ENCODE results near the gene RNF130. TPM values are rescaled to one million over a fixed set of nuclear protein-coding genes. Genes with fewer than 3 reads are reported as not detected.
"Not testable (repeated sequence)": the region's sequence is repeated elsewhere in the genome, so short reads cannot be mapped to it uniquely, and the experiment has no call there.

RNF130 gene
- total RNA-seq, 2 donors from 2014 or later: 83.9 to 151 TPM

DNA sequence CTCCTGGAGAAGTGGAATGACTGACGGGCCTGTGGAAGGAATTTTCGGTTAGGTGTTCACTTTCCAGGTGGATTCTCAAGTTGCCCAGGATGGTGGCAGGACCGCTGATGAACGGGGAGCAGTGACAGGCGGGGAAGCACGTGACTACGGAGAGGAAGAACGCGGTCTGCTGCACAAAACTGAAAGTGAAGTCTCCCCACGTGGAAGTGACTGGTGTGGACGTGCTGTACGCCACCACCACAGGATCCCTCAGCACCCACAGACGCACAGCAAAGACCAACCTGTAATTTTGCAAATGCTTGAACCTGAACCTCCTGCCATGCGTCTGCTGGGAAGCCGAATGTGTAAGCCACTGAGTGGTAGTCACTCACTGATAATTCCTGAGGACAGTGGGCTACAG is 51.4 kb downstream of the RNF130 start:
- no peak for ATAC-seq (ENCODE audit: insufficient number of reproducible peaks, low FRiP score, low read depth)

DNA sequence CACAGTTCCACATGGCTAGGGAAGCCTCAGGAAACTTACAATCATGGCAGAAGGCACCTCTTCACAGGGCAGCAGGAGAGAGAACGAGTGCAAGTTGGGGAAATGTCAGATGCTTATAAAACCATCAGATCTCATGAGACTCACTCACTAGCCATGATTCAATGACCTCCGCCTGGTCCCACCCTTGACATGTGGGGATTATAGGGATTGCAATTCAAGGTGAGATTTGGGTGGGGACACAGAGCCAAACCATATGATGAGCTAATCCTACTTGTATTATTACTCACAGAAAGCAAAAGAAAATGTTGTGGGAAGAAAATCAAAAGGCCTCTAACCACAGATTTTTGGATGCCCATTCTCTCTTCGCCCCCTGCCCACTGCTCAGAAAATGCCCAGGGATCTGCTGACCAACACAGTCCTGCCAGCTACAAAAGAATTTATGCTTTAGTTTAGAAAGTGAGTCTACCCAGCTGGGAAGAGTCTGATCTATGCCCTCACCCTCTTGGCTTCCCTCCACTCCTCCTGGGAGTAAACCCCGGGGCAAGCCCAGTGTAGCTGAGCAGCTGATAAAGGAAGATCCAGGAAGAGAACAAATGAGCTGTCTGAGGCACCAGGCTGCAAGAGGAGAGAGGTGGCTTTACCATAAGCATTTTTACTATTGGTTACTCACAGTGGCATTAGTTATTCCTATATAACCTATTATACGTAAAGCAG is 53.1 kb downstream of the RNF130 start:
- Histone ChIP-seq H3K27ac (no peak overlapping the region), H3K4me1 (ENCODE audit: control insufficient read depth in 1 of 2, low read depth in 2 of 2) (no peaks in the 10 kb centered on the region), H3K27me3 (replicated peaks; ENCODE audit: insufficient read depth) (no peaks in the 10 kb centered on the region), H3K36me3 (peaks cover 4% of the 10 kb centered on the region), H3K4me3 (no peak overlapping the region), H3K9me3 (no peaks in the 10 kb centered on the region)
- DNase-seq (ENCODE audit: low spot score) (no peak), ATAC-seq (ENCODE audit: insufficient number of reproducible peaks, low FRiP score, low read depth) (no peak)
- no peak for TF ChIP-seq CTCF (IDR thresholded peaks at IDR 0.05)

More for the DNA sequence above, 51.4 kb downstream of the RNF130 start:
- H3K27ac ChIP-seq: no peak overlapping the region
- DNase-seq (ENCODE audit: low spot score): no peak
- H3K4me3 ChIP-seq: no peak overlapping the region
- no peak for TF ChIP-seq CTCF (IDR thresholded peaks at IDR 0.05)
- no peaks in the 10 kb centered on the region for H3K9me3 ChIP-seq
- no peaks in the 10 kb centered on the region for H3K27me3 ChIP-seq (replicated peaks; ENCODE audit: insufficient read depth)
- H3K4me1 ChIP-seq (ENCODE audit: control insufficient read depth in 1 of 2, low read depth in 2 of 2): no peaks in the 10 kb centered on the region
- H3K36me3 ChIP-seq: peaks cover 4% of the 10 kb centered on the region

DNA sequence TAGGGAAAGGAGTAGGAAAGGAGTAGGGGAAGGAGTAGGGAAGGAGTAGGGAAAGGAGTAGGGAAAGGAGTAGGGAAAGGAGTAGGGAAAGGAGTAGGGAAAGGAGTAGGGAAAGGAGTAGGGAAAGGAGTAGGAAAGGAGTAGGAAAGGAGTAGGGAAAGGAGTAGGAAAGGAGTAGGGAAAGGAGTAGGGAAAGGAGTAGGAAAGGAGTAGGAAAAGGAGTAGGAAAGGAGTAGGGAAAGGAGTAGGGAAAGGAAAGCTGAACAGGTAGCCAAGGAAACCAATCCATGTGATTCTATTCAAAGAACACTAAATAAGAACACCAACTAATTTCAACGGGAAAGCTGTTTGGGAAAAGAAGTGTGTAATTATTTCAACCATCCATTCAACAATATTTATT is 56.0 kb downstream of the RNF130 start:
- not testable (repeated sequence) for ATAC-seq (ENCODE audit: insufficient number of reproducible peaks, low FRiP score, low read depth); H3K4me1 ChIP-seq (ENCODE audit: control insufficient read depth in 1 of 2, low read depth in 2 of 2); H3K9me3 ChIP-seq; H3K36me3 ChIP-seq; H3K27me3 ChIP-seq (replicated peaks; ENCODE audit: insufficient read depth); H3K27ac ChIP-seq; DNase-seq (ENCODE audit: low spot score); H3K4me3 ChIP-seq

- H3K27ac ChIP-seq: no peak overlapping the region
- ATAC-seq (ENCODE audit: insufficient number of reproducible peaks, low FRiP score, low read depth): no peak
- no peak for TF ChIP-seq CTCF (IDR thresholded peaks at IDR 0.05)
- no peak for DNase-seq (ENCODE audit: low spot score)
- no peak overlapping the region for H3K4me3 ChIP-seq
- no peaks in the 10 kb centered on the region for H3K36me3 ChIP-seq
- no peaks in the 10 kb centered on the region for H3K4me1 ChIP-seq (ENCODE audit: control insufficient read depth in 1 of 2, low read depth in 2 of 2)
- no peaks in the 10 kb centered on the region for H3K27me3 ChIP-seq (replicated peaks; ENCODE audit: insufficient read depth)
- H3K9me3 ChIP-seq: no peaks in the 10 kb centered on the region
Observed at GRCh38 chr5:180013678-180014077, 57.9 kb downstream of the RNF130 start.

DNA sequence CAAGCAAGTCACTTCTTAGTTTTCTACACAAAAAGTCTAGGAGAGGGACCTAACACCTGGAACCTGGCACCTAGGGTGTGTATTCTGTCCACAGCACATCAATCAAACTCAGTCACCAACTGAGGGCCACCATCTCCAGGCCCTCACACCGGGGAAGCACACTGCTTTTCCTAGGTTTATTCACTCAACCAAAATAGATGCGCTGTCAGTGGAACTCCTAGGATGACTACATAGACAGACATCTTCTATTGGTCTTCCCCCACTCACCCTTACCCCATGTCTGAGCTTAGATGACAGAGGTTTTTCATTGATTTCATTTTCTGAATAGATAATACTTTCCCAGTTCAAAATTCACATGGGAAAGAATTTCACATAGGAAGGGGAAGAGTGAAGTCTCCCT is 59.2 kb downstream of the RNF130 start:
- no peak for DNase-seq (ENCODE audit: low spot score)
- ATAC-seq (ENCODE audit: insufficient number of reproducible peaks, low FRiP score, low read depth): no peak
- Histone ChIP-seq H3K36me3 (no peaks in the 10 kb centered on the region), H3K4me3 (no peak overlapping the region), H3K27ac (no peak overlapping the region), H3K4me1 (ENCODE audit: control insufficient read depth in 1 of 2, low read depth in 2 of 2) (no peaks in the 10 kb centered on the region), H3K9me3 (no peaks in the 10 kb centered on the region), H3K27me3 (replicated peaks; ENCODE audit: insufficient read depth) (no peaks in the 10 kb centered on the region)
- TF ChIP-seq CTCF (IDR thresholded peaks at IDR 0.05): no peak

DNA sequence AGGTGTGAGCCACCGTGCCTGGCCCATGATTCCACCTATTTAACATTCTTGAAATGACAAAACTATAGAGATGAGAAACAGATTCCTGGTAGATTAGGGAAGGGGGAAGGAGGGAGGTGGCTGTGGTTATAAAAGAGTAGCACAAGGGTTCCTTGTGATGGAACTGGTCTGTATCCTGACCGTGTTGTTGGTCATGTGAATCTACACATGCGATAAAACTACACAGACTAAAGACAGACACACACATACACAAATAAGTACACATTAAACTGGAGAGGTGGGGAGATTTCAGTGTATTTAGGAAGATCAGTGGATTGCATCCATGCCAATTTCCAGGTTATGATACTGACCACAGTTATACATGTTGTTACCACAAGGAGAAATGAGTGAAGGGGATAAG is 60.9 kb downstream of the RNF130 start:
- H3K9me3 ChIP-seq: no peaks in the 10 kb centered on the region
- DNase-seq (ENCODE audit: low spot score) (no peak), ATAC-seq (ENCODE audit: insufficient number of reproducible peaks, low FRiP score, low read depth) (no peak)
- H3K4me1 ChIP-seq (ENCODE audit: control insufficient read depth in 1 of 2, low read depth in 2 of 2): no peaks in the 10 kb centered on the region
- TF ChIP-seq CTCF (IDR thresholded peaks at IDR 0.05): no peak
- no peak overlapping the region for H3K4me3 ChIP-seq
- no peaks in the 10 kb centered on the region for H3K27me3 ChIP-seq (replicated peaks; ENCODE audit: insufficient read depth)
- H3K36me3 ChIP-seq: no peaks in the 10 kb centered on the region
- H3K27ac ChIP-seq: no peak overlapping the region

Measured in thoracic aorta (tissue), 2 donors.